Activated T-cell treated with anti-CD3 and anti-CD28 coated beads, Interleukin-2, amount 50 U/mL, for 48 hours (primary cell): ENCODE measurements around the gene NTNG1.
A peak's percentile ranks its signal among the peaks of the same experiment; 100 is the strongest.
"Not testable (repeated sequence)": the region's sequence is repeated elsewhere in the genome, so short reads cannot be mapped to it uniquely, and the experiment has no call there.

Experiments
- DNase-seq, 2 experiments: peaks; one replicate each; pipeline ENCODE4 v3.0.0-alpha.2; 2020

The NTNG1 gene

GRCh38 chr1:107147843-107148242 is 7.0 kb downstream of the NTNG1 start:
- DNase-seq = no peak

GRCh38 chr1:107149946-107150345 is 9.1 kb downstream of the NTNG1 start:
- no peak for DNase-seq

GRCh38 chr1:107151295-107151694 is 10.5 kb downstream of the NTNG1 start:
- DNase-seq = no peak

- DNase-seq = no peak
Observed at GRCh38 chr1:107152395-107152794, 11.6 kb downstream of the NTNG1 start.

GRCh38 chr1:107153014-107153413 is 12.2 kb downstream of the NTNG1 start:
- DNase-seq = no peak

- DNase-seq = no peak
Observed at GRCh38 chr1:107158496-107158895, 17.7 kb downstream of the NTNG1 start.

GRCh38 chr1:107158991-107159390 is 18.2 kb downstream of the NTNG1 start:
- DNase-seq = no peak

- DNase-seq = no peak
Observed at GRCh38 chr1:107162745-107163144, 21.9 kb downstream of the NTNG1 start.

- not testable (repeated sequence) for DNase-seq
Observed at GRCh38 chr1:107164901-107165300, 24.1 kb downstream of the NTNG1 start.

GRCh38 chr1:107169615-107170014 is 28.8 kb downstream of the NTNG1 start:
- no peak for DNase-seq

GRCh38 chr1:107171333-107171732 is 30.5 kb downstream of the NTNG1 start:
- no peak for DNase-seq

- DNase-seq = no peak
Observed at GRCh38 chr1:107172450-107173170, 31.8 kb downstream of the NTNG1 start.

GRCh38 chr1:107175102-107175909 is 34.5 kb downstream of the NTNG1 start:
- DNase-seq = no peak

- no peak for DNase-seq
Observed at GRCh38 chr1:107181253-107181969, 40.6 kb downstream of the NTNG1 start.

GRCh38 chr1:107183011-107183410 is 42.2 kb downstream of the NTNG1 start:
- no peak for DNase-seq

- no peak for DNase-seq
Observed at GRCh38 chr1:107184888-107185287, 44.0 kb downstream of the NTNG1 start.

GRCh38 chr1:107187399-107187798 is 46.6 kb downstream of the NTNG1 start:
- DNase-seq = no peak

GRCh38 chr1:107188160-107188559 is 47.3 kb downstream of the NTNG1 start:
- no peak for DNase-seq

- no peak for DNase-seq
Observed at GRCh38 chr1:107194380-107194779, 53.5 kb downstream of the NTNG1 start.

- no peak for DNase-seq
Observed at GRCh38 chr1:107195476-107195875, 54.6 kb downstream of the NTNG1 start.

GRCh38 chr1:107196973-107197562 is 56.2 kb downstream of the NTNG1 start:
- DNase-seq = peak in 1 of 2 experiments; percentile 18

GRCh38 chr1:107198561-107198960 is 57.7 kb downstream of the NTNG1 start:
- DNase-seq = no peak

- DNase-seq = no peak
Observed at GRCh38 chr1:107200631-107201030, 59.8 kb downstream of the NTNG1 start.
